Measurements from ENCODE around the gene AWAT1.
"Not testable (repeated sequence)": the region's sequence is repeated elsewhere in the genome, so short reads cannot be mapped to it uniquely, and the experiment has no call there.

AWAT1 gene

GRCh38 chrX:70262952-70263567, 28.6 kb downstream of the AWAT1 start:
- DNase-seq (ENCODE audit: low spot score) = peak; percentile 26

DNA sequence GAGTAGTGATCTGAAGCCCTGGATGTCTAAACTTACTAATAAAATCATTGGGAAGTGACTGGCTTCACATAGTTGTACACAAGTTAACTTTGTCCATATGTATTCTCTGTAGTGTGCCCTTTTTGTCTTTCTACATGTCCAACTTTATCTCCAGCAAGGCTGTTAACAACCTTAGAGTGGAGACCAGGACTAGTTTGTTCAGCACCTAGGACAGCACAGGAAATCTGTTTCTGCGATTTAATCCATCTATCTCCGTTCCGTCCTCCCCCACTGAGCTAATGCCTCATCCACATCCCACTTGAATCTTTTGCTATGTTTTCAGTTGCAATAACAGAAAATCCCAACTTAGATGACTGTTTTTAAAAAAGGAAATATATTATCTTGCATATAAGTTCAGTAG, 30.3 kb downstream of the AWAT1 start:
- no peak for DNase-seq (ENCODE audit: low spot score)

DNA sequence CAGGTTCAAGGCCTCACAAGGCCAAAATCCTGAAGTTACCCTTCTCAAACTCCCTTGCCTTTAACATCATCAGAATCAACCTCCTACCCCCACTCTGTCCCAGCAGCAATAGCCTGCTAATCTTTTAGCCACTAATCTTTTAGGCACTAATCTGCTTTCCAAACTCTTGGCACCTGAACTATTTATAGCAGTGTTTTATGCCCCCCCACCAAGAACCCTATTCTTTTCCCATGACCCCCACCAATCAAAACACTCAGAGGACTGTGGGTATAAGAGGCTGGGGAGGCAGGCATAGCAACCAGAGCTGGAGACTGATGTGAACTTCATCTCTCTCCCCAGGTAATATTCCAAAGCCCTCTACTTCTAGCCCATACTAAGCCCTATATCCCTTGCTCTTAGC, 33.6 kb downstream of the AWAT1 start, which contains the start of gene ARR3:
TSS of gene ARR3 (plus strand) at position 301 of the 400 bp plus-strand sequence. CDS start 1,052 bp downstream, outside the sequence.
- DNase-seq (ENCODE audit: low spot score) = no peak

- not testable (repeated sequence) for DNase-seq (ENCODE audit: low spot score)
Measured at GRCh38 chrX:70274029-70274428, 39.6 kb downstream of the AWAT1 start.

DNA sequence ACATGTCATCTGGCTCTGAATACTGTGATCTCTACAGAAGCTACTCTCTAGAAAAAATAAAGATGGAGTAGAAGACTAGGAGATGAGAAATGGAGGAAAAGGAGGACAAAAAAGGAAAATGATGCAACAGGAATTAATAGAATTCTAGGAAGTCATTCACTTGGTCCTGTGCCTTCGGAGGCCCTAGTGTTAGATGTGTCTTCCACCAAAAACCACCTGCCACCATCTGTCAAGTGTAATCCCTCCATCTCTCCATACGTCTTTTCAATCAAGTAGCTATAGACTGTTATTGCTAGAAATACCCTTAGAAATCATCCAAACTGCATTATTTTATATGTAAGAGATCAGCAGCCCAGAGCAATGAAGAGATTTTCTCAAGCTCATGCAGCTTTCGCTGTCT, 44.6 kb downstream of the AWAT1 start:
- DNase-seq (ENCODE audit: low spot score) = no peak

- no peak for DNase-seq (ENCODE audit: low spot score)
Measured at GRCh38 chrX:70280573-70280972, 46.1 kb downstream of the AWAT1 start.

- no peak for DNase-seq (ENCODE audit: low spot score)
Measured at GRCh38 chrX:70281951-70282350, 47.5 kb downstream of the AWAT1 start, which contains the start of gene RAB41. Gene RAB41 (plus strand): TSS chrX:70282172. CDS start chrX:70282218, 46 bp downstream.

- DNase-seq (ENCODE audit: low spot score) = peak; percentile 33
Measured at GRCh38 chrX:70289168-70289792, 54.8 kb downstream of the AWAT1 start.
